AG09309 (cell line): ENCODE measurements around the gene DNAJC15.
A peak's percentile ranks its signal among the peaks of the same experiment; 100 is the strongest.
"Not testable (repeated sequence)": the region's sequence is repeated elsewhere in the genome, so short reads cannot be mapped to it uniquely, and the experiment has no call there.

Source experiments
- DNase-seq: peaks from one replicate; pipeline ENCODE4 v3.0.0-alpha.2; 2010; ENCODE audit warnings: low read depth
- H3K4me3 ChIP-seq: 2 replicates; pipeline ENCODE4 v1.5.1; 2011; ENCODE audit warnings: mild to moderate bottlenecking, low read depth, low read length, moderate library complexity; ENCODE audit not compliant: control insufficient read depth
- TF ChIP-seq, protein P1 (sequence below): IDR thresholded peaks from 2 replicates; pipeline ENCODE4 v1.5.1; 2011; ENCODE audit warnings: mild to moderate bottlenecking, low read depth, low read length, inconsistent platforms; ENCODE audit not compliant: insufficient read depth, control insufficient read depth; ENCODE audit errors: missing control alignments

Gene DNAJC15

DNA sequence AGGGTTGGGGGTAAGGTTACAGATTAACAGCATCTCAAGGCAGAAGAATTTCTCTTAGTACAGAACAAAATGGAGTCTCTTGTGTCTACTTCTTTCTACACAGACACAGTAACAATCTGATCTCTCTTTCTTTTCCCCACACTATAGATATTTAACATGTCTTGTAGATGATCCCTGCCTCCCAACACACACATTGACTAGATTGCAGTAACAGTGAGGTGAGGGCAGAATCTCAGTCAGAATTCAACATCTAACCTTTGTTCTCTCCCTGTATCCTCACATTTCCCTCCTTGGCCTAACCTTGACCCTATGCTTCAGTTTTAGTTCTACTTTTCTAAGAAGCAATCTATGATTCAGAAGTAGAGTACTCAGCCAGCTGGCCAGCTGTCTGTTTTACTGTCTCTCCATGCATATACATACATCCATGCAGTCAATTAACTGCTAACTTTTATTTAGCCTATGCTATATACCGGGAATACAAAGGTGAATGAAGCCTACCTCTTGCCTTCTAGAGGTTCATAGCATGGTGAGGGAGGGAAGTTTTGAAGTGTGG lies 18.1 kb downstream of the DNAJC15 start:
- no peak for DNase-seq
- no peak overlapping the region for H3K4me3 ChIP-seq
- TF ChIP-seq, protein P1, sequence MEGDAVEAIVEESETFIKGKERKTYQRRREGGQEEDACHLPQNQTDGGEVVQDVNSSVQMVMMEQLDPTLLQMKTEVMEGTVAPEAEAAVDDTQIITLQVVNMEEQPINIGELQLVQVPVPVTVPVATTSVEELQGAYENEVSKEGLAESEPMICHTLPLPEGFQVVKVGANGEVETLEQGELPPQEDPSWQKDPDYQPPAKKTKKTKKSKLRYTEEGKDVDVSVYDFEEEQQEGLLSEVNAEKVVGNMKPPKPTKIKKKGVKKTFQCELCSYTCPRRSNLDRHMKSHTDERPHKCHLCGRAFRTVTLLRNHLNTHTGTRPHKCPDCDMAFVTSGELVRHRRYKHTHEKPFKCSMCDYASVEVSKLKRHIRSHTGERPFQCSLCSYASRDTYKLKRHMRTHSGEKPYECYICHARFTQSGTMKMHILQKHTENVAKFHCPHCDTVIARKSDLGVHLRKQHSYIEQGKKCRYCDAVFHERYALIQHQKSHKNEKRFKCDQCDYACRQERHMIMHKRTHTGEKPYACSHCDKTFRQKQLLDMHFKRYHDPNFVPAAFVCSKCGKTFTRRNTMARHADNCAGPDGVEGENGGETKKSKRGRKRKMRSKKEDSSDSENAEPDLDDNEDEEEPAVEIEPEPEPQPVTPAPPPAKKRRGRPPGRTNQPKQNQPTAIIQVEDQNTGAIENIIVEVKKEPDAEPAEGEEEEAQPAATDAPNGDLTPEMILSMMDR: no peak

DNA sequence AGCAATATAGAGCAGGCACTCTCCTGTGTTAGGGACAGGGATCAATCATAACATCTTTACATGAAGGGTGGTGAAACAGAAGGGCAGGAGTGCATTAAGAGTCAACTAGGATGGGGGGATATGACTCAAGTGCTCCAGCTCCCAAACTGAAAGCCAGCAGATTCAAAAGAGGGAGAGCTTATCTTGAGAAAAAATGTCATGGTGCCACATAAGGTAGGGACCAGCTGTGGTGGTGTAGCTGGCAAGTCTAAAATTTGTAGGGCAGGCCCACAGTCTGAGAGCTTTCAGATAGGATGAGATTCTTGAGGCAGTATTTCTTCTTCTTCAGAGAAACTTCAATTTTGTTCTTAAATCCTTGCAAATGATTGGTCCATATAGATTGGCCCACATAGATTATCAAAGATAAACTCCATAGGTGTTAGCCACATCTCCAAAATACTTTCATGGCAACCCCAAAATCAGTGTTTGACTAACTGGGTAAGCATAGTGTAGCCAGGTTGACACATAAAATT lies 19.1 kb downstream of the DNAJC15 start:
- DNase-seq: no peak
- TF ChIP-seq, protein P1: no peak
- no peak overlapping the region for H3K4me3 ChIP-seq

DNA sequence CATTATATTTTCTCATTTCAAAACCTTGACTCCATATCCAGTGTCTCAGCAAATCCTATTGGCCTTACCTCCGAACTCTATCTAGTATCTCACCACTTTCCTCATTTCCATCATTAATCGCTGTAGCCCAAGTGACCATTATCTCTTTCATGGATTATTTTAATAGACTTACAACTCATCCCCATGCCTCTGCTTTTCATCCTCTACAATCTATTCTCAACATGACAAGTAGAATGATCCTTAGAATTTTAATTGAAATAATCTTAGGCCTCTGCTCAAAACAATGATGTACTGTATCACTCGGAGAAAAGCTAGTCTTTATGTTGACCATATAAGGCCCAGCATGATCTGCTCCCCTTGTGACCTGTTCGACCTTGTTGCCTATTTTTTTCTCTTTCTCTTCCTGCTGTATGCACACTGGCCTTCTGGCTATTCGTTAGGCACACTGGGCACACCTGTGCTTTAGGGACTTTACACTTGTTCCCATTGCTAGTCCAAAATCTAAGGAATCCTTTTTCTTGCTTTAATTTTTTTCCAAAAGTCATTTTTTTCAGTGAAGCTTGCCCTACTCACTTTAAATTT lies 21.4 kb downstream of the DNAJC15 start:
- no peak overlapping the region for H3K4me3 ChIP-seq
- TF ChIP-seq, protein P1: no peak

GRCh38 chr13:43045302-43045773 lies 22.0 kb downstream of the DNAJC15 start:
- H3K4me3 ChIP-seq, DNase-seq: not testable (repeated sequence)

More for the DNA sequence above, 21.4 kb downstream of the DNAJC15 start:
- DNase-seq: no peak

- no peak for DNase-seq
- TF ChIP-seq, protein P1: no peak
- no peak overlapping the region for H3K4me3 ChIP-seq
These were observed 22.9 kb downstream of the DNAJC15 start for GRCh38 chr13:43046259-43046658.

DNA sequence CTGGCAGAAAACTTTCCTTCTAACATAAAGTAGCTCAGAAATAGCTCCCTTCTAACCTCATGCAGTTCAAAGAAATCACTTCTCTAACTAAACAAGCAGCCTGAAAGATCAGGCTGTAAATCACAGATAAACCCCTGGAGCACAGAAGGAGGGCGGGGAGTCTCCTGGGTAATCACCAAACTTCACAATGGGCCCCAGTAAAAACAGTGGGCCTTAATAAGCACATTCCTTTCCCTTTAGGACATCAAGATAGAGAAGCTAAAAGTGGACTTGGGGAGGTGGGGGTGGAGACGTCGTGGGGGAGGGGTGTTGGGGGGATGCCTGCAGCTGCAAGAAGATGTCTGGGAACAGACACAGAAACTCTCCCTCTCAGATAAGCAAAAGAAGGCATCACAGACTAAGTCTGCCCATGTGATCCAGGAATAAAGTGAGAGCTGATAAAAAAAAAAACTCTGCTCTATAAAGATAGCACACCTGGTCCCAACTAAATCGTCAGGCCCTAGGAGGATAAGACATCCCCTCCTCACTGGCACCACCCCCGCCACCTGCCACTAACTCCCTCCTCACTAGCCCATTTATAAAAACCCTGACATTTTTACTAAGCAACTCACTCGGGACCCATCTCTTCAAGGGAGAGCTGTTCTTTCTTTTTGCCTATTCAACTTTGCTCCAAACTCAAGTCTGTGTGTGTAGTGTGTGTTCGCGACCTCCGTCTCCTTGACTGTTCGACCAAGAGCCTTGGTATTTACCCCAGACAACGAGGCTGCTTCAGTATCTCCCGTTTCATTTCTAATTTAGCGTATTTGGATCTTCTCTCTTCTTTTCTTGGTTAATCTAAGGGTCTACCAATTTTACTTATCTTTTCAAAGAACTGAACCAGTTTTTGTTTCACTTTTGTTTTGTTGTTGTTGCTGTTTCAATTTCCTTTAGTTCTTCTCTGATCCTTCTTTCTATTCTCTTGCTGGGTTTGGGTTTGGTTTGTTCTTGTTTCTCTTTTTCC lies 31.7 kb downstream of the DNAJC15 start:
- TF ChIP-seq, protein P1: no peak
- peak overlapping the region; percentile 47 for H3K4me3 ChIP-seq
- DNase-seq: peak; percentile 42
